ENCODE data around the gene CTBP2.

DNA sequence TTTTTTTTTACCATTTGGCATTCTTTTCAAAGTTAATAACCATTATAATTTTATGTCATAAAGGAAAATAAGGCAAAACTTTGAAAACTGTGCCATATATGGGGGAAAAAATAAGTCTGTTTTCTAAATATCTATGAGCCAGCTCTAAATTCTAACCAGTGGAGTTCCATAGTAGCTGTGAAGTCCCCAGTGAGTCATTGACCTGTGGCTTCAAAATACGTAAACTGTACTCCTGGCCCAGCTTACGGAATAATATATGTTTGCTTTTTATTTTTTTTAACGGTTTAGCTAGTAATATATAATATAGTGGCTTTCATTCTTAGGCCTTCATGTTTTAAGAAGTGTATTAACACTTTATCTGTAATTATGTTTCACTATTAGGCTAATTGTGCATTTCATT lies 197.9 kb downstream of the CTBP2 start:
- TF ChIP-seq, protein P1, sequence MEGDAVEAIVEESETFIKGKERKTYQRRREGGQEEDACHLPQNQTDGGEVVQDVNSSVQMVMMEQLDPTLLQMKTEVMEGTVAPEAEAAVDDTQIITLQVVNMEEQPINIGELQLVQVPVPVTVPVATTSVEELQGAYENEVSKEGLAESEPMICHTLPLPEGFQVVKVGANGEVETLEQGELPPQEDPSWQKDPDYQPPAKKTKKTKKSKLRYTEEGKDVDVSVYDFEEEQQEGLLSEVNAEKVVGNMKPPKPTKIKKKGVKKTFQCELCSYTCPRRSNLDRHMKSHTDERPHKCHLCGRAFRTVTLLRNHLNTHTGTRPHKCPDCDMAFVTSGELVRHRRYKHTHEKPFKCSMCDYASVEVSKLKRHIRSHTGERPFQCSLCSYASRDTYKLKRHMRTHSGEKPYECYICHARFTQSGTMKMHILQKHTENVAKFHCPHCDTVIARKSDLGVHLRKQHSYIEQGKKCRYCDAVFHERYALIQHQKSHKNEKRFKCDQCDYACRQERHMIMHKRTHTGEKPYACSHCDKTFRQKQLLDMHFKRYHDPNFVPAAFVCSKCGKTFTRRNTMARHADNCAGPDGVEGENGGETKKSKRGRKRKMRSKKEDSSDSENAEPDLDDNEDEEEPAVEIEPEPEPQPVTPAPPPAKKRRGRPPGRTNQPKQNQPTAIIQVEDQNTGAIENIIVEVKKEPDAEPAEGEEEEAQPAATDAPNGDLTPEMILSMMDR (IDR thresholded peaks at IDR 0.05; ENCODE audit: low read depth, low read length, poor library complexity, severe bottlenecking) = no peak
- no peak for TF ChIP-seq EZH2phosphoT487 (IDR thresholded peaks at IDR 0.05; ENCODE audit: borderline replicate concordance, low read length)
